ENCODE data around the gene FOCAD.

- TF ChIP-seq CTCF (IDR thresholded peaks at IDR 0.05) (no peak), POLR2A (IDR thresholded peaks at IDR 0.05) (no peak)
Measured at GRCh38 chr9:20903212-20903611, 219.2 kb downstream of the FOCAD start.
